GM19328 (cell line): ENCODE measurements around the gene FOXK2.
"Not testable (repeated sequence)": the region's sequence is repeated elsewhere in the genome, so short reads cannot be mapped to it uniquely, and the experiment has no call there.

Source experiments
- ATAC-seq: cut with Tn5 transposase; IDR thresholded peaks from one replicate; pipeline ENCODE4 v1.9.1; 2021; ENCODE audit warnings: mild to moderate bottlenecking, moderate library complexity; ENCODE audit not compliant: unreplicated experiment

The FOXK2 gene

GRCh38 chr17:82528484-82529265 lies 9.1 kb downstream of the FOXK2 start:
- ATAC-seq, result no peak

- no peak for ATAC-seq
Measured at GRCh38 chr17:82529914-82530300, 10.4 kb downstream of the FOXK2 start.

DNA sequence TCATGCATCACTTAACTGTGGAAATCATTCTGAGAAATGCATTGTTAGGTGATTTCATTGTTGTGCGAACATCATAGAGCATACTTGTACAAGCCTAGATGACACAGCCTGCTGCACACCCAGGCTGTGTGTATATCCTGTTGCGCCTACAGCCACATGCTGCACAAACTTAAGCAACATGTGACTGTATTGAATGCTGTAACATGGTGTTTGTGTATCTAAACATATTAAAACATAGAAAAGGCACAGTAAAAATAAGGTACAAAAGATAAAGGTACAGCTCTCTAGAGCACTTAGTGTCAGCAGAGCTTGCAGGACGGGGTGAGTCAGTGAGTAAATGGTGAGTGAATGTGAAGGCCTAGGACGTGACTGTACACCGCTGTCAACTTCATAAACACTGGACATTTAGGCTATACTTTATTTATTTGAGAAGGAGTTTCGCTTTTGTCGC lies 11.9 kb downstream of the FOXK2 start:
- ATAC-seq, result no peak

GRCh38 chr17:82534401-82534812 lies 14.9 kb downstream of the FOXK2 start:
- no peak for ATAC-seq

DNA sequence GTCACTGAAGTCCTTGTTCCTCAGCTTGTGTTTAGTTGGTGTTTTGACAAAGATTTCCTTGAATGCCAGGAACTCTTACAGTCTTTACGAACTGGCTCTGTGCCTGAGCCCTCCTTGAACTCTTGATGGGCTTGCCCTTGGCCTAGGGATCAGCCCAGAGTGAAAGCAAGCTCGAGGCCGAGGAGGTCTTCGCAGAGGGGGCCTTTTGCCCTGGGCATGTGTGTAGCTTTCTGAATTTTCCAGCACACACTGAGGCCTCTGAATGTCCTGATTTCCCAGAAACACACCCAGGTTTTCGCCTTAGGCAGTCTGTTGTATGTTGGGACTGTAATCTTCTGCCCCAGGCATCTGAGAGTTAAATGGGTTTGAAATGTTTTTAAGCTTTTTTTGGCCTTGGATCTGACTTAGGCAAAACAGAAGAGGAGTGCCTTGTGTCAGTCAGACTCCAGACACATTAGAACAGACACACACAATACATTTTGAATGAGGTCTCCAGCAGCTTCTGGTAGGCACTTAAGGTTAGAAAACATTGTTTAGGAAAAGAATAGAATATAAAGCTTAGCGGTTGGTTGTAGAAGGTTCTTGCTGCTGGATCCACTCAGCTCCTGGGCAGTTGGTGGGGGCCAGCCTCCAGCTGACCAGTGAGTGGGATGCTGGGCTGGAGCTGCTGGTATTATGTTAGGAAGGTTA lies 17.1 kb downstream of the FOXK2 start:
- no peak for ATAC-seq

DNA sequence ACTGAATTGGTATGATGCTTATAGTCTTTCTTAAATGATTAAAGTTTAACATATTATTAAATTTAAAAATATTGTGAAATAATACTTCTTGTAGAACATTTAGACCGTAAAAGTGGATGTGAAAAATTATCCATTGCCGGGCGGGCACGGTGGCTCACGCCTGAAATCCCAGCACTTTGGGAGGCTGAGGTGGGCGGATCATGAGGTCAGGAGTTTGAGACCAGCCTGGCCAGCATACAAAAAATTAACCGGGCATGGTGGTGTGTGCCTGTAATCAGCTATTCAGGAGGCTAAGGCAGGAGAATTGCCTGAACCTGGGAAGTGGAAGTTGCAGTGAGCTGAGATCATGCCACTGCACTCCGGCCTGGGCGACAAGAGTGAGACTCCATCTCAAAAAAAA lies 17.7 kb downstream of the FOXK2 start:
- ATAC-seq, result not testable (repeated sequence)

DNA sequence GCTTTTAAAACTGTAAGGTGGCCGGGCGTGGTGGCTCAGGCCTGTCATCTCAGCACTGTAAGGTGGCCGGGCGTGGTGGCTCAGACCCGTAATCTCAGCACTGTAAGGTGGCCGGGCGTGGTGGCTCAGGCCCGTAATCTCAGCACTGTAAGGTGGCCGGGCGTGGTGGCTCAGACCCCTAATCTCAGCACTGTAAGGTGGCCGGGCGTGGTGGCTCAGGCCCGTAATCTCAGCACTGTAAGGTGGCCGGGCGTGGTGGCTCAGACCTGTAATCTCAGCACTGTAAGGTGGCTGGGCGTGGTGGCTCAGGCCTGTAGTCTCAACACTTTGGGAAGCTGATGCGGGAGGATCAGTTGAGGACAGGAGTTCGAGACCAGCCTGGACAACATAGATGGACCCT lies 19.5 kb downstream of the FOXK2 start:
- ATAC-seq, result not testable (repeated sequence)

DNA sequence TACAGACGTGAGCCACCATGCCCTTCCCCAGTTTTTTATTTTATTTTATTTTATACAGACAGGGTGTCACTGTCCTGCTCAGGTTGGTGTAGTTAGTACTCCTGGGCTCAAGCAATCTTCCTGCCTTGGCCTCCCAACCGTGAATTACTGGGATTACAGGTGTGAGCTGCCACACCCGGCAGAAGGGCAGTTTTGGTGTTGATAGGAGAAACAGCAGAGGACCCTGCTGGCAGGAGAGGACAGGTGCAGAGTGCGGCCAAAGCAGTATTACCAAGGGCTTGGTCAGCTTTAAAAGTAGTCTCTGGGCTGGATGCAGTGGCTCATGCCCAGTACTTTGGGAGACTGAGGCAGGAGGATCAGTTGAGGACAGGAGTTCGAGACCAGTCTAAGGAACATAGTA lies 22.9 kb downstream of the FOXK2 start:
- no peak for ATAC-seq

DNA sequence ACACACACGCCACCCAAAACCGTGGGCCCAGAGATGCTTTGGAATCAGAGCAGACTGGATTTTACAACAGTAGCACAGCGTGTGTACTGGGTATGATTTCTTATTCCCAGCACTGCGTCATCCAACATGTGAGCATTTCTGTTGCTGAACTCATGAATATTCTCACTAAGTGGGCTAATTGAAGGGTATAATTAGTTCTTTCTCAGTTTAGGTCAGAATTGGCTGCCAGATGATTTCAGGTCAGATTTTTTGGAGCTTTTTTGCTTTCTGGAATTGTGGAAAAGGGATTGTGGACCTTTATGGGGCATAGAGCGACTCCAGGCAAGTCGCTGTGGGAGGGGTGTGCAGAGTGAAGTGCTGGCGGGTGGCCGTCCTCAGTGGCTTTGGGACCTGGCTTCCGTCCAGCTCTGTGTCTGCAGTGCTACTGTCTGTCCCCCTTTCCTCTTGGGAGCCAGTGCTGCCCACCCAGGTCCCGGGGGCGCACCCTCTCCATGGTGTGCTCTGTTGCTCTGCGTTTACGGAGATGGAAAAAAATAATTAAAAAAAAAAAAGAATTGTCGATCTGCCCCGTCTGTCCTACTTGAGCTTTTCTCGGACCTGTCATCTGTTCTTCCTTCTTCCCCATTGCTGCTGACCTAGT lies 25.0 kb downstream of the FOXK2 start:
- ATAC-seq, result no peak

- ATAC-seq, result no peak
Measured at GRCh38 chr17:82545071-82545462, 25.5 kb downstream of the FOXK2 start.

DNA sequence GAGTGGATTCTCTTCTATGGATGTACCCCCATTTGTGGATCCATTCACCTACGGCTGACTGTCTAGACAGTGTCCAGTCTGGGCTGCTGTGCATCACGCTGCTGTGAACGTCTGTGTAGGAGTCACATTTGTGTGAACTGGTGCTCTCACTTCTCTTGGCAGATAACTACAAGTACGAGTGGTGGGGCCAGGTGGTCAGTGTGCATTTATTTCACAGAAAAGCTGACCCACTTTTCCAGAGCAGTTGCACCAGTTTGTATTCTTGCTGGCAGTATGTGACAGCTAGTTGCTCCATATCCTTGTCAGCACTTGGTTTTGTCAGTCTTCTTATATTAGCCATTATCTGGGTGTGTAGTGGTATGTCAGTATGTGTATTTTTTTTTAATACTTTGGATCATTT lies 28.4 kb downstream of the FOXK2 start:
- no peak for ATAC-seq

GRCh38 chr17:82548681-82549303 lies 29.3 kb downstream of the FOXK2 start:
- ATAC-seq, result no peak

GRCh38 chr17:82551779-82552457 lies 32.4 kb downstream of the FOXK2 start:
- ATAC-seq, result no peak

GRCh38 chr17:82552580-82552979 lies 33.0 kb downstream of the FOXK2 start:
- ATAC-seq, result no peak

GRCh38 chr17:82553210-82553930 lies 33.8 kb downstream of the FOXK2 start:
- ATAC-seq, result no peak

- not testable (repeated sequence) for ATAC-seq
Measured at GRCh38 chr17:82557510-82557909, 38.0 kb downstream of the FOXK2 start.

DNA sequence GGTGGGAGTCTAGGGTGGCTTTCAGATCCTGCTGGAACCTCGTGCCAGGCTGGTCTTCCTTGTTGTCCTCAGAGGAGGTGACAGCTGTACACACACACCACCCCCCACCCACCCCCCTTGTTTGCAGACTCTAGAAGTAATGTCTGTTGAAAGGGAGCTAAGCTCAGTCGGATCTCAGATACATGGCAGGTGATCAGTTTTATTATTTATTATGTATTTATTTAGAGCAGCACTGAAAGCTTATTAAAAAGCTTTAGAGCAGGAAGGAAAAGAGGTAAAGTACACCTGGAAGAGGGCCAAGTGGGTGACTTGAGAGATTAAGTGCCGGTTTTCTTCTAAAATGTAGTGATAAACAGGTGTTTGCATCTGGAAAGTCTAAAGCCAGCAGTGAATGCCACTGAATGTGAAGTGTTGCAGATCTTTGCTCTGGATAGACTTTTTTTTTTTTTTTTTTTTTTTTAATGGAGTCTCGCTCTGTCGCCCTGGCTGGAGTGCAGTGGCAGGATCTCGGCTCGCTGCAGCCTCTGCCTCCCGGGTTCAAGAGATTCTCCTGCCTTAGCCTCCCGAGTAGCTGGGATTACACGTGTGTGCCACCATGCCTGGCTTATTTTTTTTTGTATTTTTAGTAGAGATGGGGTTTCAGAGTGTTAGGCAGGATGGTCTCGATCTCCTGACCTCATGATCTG lies 40.2 kb downstream of the FOXK2 start:
- ATAC-seq, result no peak

GRCh38 chr17:82560252-82560642 lies 40.7 kb downstream of the FOXK2 start:
- ATAC-seq, result no peak

GRCh38 chr17:82560802-82561428 lies 41.4 kb downstream of the FOXK2 start:
- ATAC-seq, result no peak
